Measurements from ENCODE around the gene BRSK1. TPM values are rescaled to one million over a fixed set of nuclear protein-coding genes. Genes with fewer than 3 reads are reported as not detected.

BRSK1 gene
- total and polyA plus RNA-seq, 2 of the 13 experiments (the other 11 are each of a cell fraction or from before 2014, with no cell fraction given): 0.18 to 1.2 TPM

DNA sequence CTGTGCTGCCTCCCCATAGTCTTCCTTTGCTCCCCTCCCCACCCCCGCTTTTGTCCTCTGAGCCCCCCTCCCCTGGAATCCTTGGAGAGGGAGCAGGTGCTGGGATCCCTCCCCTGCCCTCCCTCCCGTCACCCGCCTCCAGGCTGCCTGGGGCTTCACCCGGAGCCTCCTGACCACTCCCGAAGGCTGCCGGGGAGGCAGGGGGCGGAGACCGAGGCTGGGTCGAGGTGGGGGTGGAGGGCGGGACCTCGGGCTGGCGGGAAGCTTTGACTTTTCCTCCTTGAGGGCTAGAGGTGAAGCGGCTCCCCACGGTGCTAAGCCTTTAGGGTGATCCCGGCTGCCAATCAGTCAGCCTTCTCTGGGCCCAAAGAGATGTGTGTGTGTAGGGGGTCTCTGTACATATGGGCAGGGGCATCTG lies 57.4 kb downstream of the BRSK1 start (continued):
- TF ChIP-seq STAT5B (CRISPR knock-in tag; IDR thresholded peaks at IDR 0.05) (no peak), PTBP1 (IDR thresholded peaks at IDR 0.05; ENCODE audit: low read depth, low read length, poor library complexity, severe bottlenecking) (no peak), JUNB (CRISPR knock-in tag; IDR thresholded peaks at IDR 0.05; ENCODE audit: borderline replicate concordance) (no peak), ZNF460 (CRISPR knock-in tag; IDR thresholded peaks at IDR 0.05; ENCODE audit: borderline replicate concordance) (no peak), MATR3 (CRISPR knock-in tag; IDR thresholded peaks at IDR 0.05) (no peak), ZNF891 (CRISPR knock-in tag; IDR thresholded peaks at IDR 0.05) (no peak), SP2 (CRISPR knock-in tag; IDR thresholded peaks at IDR 0.05) (peak; percentile 51; the same call in 1 of the 2 replicates), KLF11 (CRISPR knock-in tag; IDR thresholded peaks at IDR 0.05) (no peak), ZFAT (CRISPR knock-in tag; conservative IDR thresholded peaks at IDR 0.05) (no peak), FOXK2 (IDR thresholded peaks at IDR 0.05) (no peak), NONO (IDR thresholded peaks at IDR 0.05) (no peak), NONO (CRISPR knock-in tag; conservative IDR thresholded peaks at IDR 0.05) (0 out of 2 replicates have a peak, but pooled peaks have one; percentile 33), MED1 (CRISPR knock-in tag; IDR thresholded peaks at IDR 0.05) (no peak), GTF3A (CRISPR knock-in tag; conservative IDR thresholded peaks at IDR 0.05) (no peak), ZNF382 (CRISPR knock-in tag; IDR thresholded peaks at IDR 0.05; ENCODE audit: borderline replicate concordance) (no peak)
- TF ChIP-seq, protein P1, sequence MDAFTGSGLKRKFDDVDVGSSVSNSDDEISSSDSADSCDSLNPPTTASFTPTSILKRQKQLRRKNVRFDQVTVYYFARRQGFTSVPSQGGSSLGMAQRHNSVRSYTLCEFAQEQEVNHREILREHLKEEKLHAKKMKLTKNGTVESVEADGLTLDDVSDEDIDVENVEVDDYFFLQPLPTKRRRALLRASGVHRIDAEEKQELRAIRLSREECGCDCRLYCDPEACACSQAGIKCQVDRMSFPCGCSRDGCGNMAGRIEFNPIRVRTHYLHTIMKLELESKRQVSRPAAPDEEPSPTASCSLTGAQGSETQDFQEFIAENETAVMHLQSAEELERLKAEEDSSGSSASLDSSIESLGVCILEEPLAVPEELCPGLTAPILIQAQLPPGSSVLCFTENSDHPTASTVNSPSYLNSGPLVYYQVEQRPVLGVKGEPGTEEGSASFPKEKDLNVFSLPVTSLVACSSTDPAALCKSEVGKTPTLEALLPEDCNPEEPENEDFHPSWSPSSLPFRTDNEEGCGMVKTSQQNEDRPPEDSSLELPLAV (CRISPR knock-in tag; conservative IDR thresholded peaks at IDR 0.05; ENCODE audit: low read depth): no peak
- TF ChIP-seq, protein P2, sequence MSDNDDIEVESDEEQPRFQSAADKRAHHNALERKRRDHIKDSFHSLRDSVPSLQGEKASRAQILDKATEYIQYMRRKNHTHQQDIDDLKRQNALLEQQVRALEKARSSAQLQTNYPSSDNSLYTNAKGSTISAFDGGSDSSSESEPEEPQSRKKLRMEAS (IDR thresholded peaks at IDR 0.05): 0 out of 2 replicates have a peak, but pooled peaks have one; percentile 14
- TF ChIP-seq, protein P3, sequence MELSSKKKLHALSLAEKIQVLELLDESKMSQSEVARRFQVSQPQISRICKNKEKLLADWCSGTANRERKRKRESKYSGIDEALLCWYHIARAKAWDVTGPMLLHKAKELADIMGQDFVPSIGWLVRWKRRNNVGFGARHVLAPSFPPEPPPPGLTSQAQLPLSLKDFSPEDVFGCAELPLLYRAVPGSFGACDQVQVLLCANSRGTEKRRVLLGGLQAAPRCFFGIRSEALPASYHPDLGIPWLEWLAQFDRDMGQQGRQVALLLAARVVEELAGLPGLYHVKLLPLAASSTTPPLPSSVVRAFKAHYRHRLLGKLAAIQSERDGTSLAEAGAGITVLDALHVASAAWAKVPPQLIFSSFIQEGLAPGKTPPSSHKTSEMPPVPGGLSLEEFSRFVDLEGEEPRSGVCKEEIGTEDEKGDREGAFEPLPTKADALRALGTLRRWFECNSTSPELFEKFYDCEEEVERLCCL (CRISPR knock-in tag; IDR thresholded peaks at IDR 0.05; ENCODE audit: borderline replicate concordance): no peak
- TF ChIP-seq, protein P4, sequence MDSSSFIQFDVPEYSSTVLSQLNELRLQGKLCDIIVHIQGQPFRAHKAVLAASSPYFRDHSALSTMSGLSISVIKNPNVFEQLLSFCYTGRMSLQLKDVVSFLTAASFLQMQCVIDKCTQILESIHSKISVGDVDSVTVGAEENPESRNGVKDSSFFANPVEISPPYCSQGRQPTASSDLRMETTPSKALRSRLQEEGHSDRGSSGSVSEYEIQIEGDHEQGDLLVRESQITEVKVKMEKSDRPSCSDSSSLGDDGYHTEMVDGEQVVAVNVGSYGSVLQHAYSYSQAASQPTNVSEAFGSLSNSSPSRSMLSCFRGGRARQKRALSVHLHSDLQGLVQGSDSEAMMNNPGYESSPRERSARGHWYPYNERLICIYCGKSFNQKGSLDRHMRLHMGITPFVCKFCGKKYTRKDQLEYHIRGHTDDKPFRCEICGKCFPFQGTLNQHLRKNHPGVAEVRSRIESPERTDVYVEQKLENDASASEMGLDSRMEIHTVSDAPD (CRISPR knock-in tag; IDR thresholded peaks at IDR 0.05): no peak
- TF ChIP-seq, protein P5, sequence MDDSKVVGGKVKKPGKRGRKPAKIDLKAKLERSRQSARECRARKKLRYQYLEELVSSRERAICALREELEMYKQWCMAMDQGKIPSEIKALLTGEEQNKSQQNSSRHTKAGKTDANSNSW (CRISPR knock-in tag; IDR thresholded peaks at IDR 0.05; ENCODE audit: borderline replicate concordance): no peak
